Activated effector memory CD4-positive, alpha-beta T cell treated with Interleukin-2 at 50 U/mL for 16 hours (primary cell): ENCODE results near the gene LRP1B.
"Not testable (repeated sequence)": the region's sequence is repeated elsewhere in the genome, so short reads cannot be mapped to it uniquely, and the experiment has no call there.

Experiments used
- DNase-seq: peaks from one replicate; pipeline ENCODE4 v3.0.0-alpha.2; 2020

The LRP1B gene

GRCh38 chr2:140744379-140744778 is 1386.4 kb downstream of the LRP1B start:
- DNase-seq: no peak

GRCh38 chr2:140737006-140737405 is 1393.8 kb downstream of the LRP1B start:
- no peak for DNase-seq

DNA sequence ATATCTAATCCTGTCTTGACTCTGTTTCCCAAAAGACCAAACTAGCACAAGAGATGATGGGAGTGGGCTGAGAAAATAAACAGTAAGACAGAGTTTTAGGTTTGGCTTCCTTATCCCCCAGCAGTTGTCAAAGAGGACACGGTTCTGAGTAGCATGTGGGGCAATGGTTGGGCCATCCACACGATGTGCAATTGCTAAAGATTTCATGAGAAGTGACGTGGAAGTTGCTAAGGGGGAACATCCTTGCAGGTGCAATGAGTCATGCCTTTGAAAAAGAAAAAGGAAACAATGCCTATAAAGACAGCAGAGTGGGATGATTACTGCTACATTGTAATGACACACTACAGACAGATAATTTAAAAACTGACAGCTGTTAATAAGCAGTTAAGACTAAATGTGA is 1395.8 kb downstream of the LRP1B start:
- DNase-seq: no peak

DNA sequence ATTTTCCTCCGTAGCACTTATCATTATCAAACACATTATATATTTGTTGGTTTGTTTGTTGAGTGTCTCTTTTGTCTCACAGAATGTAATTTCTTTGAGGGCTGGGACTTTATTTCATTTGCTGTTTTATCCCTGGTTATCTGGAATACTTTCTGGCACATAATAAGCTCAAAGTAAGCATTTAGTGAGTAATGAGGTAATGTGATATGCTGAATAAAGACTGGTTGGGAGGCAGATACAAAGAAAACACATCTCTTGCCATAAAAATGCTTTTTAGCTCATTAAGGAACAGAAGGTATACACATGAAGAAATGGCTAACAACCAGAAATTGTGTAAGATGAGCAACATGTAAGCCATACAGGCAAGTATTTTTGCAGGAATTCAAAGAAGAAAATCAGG is 1411.8 kb downstream of the LRP1B start:
- no peak for DNase-seq

DNA sequence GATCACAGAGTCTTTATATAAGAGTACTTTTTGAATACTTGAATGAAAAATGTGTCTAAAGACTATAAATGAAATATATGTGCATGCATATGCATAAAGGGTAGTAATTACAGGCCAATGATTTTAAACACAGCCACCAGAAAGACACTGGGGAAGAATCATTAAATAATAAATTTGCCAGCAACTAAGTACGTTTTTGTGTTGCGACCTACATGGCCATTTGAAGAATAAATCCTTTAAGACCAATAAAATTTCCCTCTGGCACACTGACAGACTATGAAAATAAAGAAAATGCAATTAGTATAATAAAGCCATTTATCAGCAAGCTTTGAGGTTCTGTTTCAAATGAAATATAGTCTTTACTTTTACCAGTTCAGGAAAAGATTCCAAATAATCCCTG is 1413.3 kb downstream of the LRP1B start:
- no peak for DNase-seq

DNA sequence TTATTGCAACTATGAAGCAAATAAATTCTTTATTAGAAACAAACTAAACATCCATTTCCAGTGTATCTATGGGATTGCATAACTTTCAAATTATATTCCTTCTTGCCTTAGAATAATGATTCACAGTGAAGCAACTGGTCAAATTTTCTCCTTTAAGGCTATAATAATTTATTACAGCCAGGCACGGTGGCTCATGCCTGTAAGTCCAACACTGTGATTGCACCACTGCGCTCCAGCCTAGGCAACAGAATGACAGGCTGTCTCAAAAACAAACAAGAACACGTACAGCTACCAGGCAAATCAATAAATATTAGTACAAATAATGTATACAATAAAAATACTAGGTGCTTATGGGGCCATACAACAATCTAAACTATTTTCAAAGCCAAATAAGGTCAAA is 1416.2 kb downstream of the LRP1B start:
- no peak for DNase-seq

- no peak for DNase-seq
Observed at GRCh38 chr2:140711867-140712266, 1418.9 kb downstream of the LRP1B start.

GRCh38 chr2:140701726-140702125 is 1429.1 kb downstream of the LRP1B start:
- no peak for DNase-seq

DNA sequence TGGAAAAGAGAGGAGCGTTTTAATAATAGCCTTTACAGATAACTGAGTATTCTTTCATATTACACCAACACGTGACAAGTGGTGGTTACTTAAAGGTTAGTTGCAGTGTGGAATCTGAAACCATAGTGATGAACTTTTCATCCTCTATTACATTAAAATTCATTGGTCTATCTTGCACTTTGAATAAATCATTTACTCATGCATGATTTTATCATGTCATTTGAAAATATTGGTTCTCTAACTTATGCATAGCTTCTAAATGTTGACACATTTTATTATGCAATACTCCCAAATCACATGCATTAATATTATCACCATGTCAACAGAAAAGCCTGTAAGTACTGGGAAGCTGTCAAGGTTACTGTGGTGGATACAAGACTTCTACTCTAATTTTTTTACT is 1432.2 kb downstream of the LRP1B start:
- no peak for DNase-seq

DNA sequence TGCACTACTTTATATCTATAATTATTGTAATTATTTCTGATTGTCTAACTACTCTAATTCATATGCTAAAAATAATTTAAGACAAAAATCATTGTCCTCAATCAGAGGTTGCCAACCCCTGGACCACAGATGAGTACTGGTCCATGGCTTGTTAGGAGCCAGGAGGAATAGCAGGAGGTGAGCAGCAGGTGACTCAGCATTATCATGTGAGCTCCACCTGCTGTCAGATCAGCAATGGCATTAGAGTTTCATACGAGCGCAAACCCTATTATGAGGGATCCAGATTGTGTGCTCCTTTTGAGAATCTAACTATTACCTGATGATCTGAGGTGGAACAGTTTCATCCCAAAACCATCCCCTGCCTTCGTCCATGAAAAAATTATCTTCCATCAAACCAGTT is 1434.4 kb downstream of the LRP1B start:
- DNase-seq: no peak

DNA sequence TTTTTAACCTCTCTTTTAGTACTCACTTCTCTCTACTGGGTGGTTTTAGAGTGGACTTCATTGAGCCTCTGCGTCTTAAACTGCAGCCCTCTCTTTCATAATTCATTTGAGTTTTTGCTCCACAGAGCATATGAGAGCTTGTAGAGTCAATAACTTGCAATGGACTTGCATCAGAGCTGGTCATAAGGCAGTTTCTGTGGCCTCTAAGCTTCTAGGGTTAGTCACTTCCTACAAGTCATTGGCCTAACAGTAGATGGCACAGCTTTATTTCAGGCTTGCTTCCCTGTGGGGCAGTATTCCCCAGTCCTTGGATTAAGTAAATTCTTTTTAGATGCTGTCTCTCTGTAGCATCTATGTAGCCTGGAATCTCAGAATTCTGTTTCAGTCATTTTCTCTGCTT is 1435.7 kb downstream of the LRP1B start:
- no peak for DNase-seq

DNA sequence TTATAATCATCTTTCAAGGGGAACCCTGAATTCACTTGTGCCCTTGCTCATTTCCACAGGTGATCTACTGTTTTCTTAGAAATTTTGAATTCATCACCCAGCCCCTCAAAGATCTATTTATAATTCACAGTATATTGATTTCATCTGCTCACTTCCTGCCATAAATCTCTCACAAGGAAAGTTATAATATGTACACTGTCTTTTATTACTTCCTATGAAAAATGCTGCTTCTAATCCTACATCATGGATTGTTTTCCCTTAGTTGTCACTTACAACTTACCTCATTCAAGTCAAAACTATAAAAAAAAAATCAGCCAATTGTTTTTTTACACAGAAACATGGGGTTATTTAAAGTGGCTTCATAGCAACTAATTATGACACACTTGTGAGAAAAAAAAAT is 1443.0 kb downstream of the LRP1B start:
- no peak for DNase-seq

- no peak for DNase-seq
Observed at GRCh38 chr2:140683658-140684057, 1447.2 kb downstream of the LRP1B start.

- DNase-seq: no peak
Observed at GRCh38 chr2:140680862-140681261, 1450.0 kb downstream of the LRP1B start.

- DNase-seq: no peak
Observed at GRCh38 chr2:140679752-140680151, 1451.1 kb downstream of the LRP1B start.

- no peak for DNase-seq
Observed at GRCh38 chr2:140669911-140670310, 1460.9 kb downstream of the LRP1B start.

DNA sequence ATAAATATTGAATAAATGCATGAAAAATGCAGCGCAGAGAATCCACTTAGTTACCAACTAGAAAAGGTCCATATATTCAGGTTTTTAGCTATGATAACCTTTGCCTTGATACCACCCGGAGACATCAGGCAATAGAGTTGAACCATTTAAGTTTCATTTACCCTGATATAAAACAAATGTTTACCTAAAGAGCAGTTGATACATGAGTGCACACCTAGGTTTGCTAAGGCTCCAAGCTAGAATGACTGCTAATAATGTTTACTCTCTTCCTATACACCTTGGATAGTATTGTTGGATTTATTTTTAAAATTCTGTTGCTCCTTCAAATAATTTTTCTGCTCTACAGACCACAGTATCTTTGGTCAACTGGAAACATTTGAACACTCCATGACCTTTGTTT is 1463.6 kb downstream of the LRP1B start:
- DNase-seq: no peak

DNA sequence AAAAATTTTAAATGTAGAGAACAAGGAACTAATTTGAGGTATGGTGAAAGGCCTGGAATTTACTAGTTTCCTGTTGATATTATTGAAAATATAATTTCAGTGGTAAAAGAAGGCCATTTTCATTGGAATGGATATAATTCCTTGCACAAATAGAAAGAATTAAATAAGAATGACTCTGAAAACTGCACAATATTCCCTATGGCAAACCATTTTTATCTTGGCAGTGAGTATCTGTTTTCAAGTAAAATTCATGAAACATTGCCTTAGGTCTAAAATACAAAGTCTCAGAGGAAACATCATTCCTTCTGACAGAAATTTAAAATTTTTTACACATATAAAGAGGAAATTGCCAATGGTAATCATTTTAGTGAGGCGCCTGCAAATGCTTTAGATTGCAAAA is 1468.3 kb downstream of the LRP1B start:
- no peak for DNase-seq

DNA sequence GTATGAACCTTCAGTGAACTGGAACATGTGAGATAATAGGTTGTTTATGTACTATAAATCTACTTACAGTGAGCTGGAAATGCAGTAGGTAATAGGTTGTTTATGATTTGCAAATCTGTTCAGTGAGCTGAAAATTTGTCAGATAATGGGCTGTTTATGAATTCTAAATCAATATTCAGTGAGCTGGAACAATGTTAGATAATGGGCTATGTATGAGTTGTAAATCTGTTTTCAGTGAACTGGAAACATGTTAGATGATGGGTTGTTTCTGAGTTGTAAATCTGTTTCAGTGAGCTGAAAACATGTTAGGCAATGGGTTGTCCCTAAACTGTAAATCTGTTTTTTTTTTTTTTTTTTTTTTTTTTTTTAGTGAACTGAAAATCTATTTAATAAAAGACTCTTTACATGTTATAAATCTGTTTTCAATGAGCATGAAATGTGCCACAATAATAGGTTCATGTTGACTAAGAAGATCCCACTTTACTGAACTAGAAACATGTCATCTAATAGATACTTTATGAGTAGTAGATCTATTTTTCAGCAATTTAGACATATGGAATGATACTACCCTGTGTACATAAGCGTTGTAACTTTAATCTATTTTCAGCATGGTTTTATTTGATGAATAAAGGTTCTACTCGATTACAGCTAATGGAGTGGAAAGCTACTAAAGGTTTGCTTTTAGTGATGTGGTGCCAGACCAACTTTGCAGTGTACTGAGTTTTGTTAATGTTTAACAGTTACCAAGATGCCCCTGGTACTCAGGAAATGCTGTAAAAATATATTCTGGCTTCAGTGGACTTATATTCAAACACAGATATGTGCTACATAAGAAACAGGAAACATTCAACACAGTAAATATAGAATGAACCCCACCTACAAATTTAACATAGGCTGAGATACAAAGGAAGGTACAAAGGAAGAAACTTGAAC is 1471.8 kb downstream of the LRP1B start:
- no peak for DNase-seq

- no peak for DNase-seq
Observed at GRCh38 chr2:140657657-140658056, 1473.2 kb downstream of the LRP1B start.

- no peak for DNase-seq
Observed at GRCh38 chr2:140654565-140654964, 1476.3 kb downstream of the LRP1B start.

DNA sequence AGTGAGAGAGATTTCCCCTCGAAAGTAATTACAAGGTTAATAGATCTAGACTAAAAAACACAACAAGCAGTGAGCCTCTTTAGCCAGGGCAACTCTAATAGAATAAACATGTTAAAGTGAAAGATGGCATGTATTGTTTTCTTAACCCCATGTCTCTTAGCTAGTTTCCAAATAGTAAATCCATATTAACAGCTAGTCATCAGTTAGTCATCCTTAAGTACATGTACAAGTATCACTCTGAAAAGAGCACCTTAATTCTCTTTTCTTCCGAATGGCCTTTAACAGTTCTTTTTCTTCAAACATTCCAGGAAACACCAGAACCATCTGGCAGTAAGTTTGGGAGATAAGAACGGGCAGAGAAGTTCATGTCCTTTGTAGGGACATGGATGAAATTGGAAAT is 1480.0 kb downstream of the LRP1B start:
- no peak for DNase-seq

DNA sequence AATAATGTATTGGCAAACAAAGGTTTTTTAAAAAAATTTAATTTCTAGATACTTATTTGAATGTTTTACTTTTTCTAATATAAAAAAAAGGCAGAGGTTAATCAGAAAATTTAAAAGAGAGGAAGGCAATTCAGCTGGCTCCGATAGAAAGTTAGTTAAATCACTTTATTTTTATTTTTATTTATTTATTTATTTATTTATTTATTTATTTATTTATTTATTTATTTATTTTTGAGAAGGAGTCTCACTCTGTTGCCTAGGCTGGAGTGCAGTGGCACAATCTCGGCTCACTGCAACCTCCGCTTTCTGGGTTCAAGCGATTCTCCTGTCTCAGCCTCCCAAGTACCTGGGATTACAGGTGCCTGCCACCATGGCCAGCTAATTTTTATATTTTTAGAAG is 1480.7 kb downstream of the LRP1B start:
- DNase-seq: not testable (repeated sequence)

DNA sequence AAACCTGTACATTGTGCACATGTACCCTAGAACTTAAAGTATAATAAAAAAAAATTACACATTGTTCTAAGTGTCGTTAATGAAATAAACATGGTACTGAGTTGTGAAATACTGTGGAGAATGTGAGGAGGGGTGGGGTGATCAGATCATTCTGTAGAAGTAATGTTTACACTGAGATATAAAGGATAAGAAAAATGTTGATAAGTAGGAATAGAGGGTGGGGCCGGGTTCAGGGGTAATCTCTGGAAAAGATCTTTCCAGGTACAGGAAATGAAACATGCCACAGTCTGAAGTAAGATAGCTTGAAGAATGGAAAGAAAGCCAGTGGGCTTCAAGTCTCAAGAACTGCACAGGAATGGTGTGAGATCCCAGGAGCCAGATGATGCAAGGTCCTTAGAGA is 1482.4 kb downstream of the LRP1B start:
- no peak for DNase-seq

DNA sequence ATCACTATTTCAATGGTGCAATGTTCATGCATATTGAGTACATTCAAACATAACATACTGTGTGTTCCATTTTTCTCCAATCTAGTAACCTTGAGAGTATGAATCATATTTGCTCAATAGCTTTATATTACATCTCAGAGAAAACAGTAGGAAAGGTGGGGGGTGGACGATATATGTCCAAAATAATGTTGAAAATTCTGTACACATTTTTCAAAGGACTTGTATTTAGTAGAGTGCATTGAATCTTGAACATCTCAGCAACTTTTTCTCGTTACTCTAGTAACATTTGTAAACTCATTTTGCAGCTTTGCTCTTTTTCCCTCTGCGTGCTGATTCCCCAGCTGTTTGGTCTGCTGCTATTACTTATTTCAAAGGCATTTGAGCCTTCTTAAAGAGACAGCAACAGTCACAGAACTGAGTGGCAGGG is 1487.0 kb downstream of the LRP1B start:
- no peak for DNase-seq
